ENCODE measurements around the gene CDC14C. TPM values are rescaled to one million over a fixed set of nuclear protein-coding genes. Genes with fewer than 3 reads are reported as not detected.

CDC14C gene
- total and polyA plus RNA-seq, 2 donors (not counting 1 experiment from before 2014, with no cell fraction given): 0.14 to 0.17 TPM

DNA sequence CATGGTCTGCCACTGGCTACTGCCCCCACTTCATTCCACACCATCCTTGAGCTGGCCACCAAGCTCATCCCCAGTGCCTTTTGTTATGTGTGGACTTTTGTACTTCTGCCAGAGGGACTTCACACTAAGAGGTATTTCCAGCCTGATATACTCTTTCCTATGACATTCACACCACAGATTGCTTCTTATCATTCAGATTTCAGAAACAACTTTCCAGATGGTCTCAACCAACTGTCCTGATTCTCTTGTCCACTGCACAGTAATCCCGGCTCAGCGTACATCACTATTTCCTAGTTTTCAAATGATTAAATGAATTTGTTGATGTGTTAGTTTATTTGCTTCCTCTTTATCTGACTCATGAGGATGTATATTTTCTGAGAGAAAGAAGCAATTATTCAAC, 7.1 kb downstream of the CDC14C start:
- Histone ChIP-seq H3K4me2 (ENCODE audit: extremely low read depth, insufficient read depth, low read length) (no peak overlapping the region), H3K9me3 (ENCODE audit: control insufficient read depth, insufficient read depth, low read depth, low read length) (no peaks in the 10 kb centered on the region), H3K27ac (ENCODE audit: insufficient read depth, low read length) (no peak overlapping the region), H4K20me1 (ENCODE audit: control insufficient read depth, extremely low read depth, insufficient read depth, low read length) (no peaks in the 10 kb centered on the region), H2AFZ (ENCODE audit: low read length) (no peak overlapping the region), H3K9ac (ENCODE audit: insufficient read depth, low read length) (no peak overlapping the region), H3K36me3 (ENCODE audit: control insufficient read depth, insufficient read depth, low read length) (no peaks in the 10 kb centered on the region), H3K27me3 (ENCODE audit: control insufficient read depth, insufficient read depth, low read length) (no peaks in the 10 kb centered on the region), H3K79me2 (ENCODE audit: control insufficient read depth, insufficient read depth, low read length) (no peaks in the 10 kb centered on the region), H3K4me1 (ENCODE audit: control insufficient read depth, extremely low read depth, insufficient read depth, low read length) (no peaks in the 10 kb centered on the region), H3K4me3 (replicated peaks in 1 of 4; ENCODE audit: control extremely low read depth in 1 of 4, insufficient read depth in 1 of 4, low read depth in 3 of 4, low read length in 4 of 4) (no peak overlapping the region)
- DNase-seq (ENCODE audit: low read depth in 2 of 2): no peak
- TF ChIP-seq CTCF (conservative IDR thresholded peaks at IDR 0.05 in 1 of 2, IDR thresholded peaks at IDR 0.05 in 1 of 2; ENCODE audit: low read depth in 1 of 2, low read length in 2 of 2) (no peak), EZH2 (IDR thresholded peaks at IDR 0.05; ENCODE audit: low read length, missing control alignments) (no peak)

DNA sequence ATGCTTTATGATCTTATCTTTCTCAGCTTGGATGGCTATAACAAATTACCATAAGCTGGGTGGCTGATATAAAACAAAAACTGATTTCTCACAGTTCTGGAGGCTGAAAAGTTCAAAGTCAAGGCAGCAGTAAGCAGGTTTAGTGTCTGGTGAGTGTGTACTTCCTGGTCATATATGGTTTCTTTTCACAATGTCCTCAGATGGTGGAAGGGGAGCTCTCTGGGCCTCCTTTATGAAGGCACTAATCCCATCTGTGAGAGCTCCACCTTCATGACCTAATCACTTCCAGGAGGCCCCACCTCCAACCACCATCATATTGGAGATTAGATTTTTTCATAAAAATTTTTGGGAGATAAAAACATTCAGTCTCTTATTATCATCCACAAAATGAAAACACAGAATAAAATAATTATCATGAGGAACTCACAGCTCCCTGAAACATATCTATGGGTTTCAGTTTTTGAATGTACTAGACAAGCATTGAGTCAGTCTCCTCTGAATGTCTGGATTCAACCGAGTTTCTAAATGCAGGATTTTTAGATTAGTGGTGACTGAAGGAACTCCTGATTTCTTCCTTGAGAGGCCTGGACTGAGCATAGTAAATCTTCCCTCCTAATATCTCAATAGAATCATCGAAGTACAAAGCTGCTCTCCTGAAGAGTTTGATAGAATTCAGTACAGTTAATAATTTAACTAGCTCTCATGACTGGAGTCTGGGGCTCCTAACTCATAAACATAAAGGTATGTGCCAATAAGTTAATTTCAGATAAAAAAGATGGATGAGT, 8.0 kb downstream of the CDC14C start:
- no peak overlapping the region for H3K4me3 ChIP-seq (replicated peaks in 1 of 4; ENCODE audit: control extremely low read depth in 1 of 4, insufficient read depth in 1 of 4, low read depth in 3 of 4, low read length in 4 of 4)
- no peak overlapping the region for H2AFZ ChIP-seq (ENCODE audit: low read length)
- peak in 1 of 2 donors; percentile 9 for DNase-seq (ENCODE audit: low read depth in 2 of 2)
- no peak overlapping the region for H3K27ac ChIP-seq (ENCODE audit: insufficient read depth, low read length)
- no peaks in the 10 kb centered on the region for H3K36me3 ChIP-seq (ENCODE audit: control insufficient read depth, insufficient read depth, low read length)
- no peaks in the 10 kb centered on the region for H4K20me1 ChIP-seq (ENCODE audit: control insufficient read depth, extremely low read depth, insufficient read depth, low read length)
- TF ChIP-seq EZH2 (IDR thresholded peaks at IDR 0.05; ENCODE audit: low read length, missing control alignments) (no peak), CTCF (conservative IDR thresholded peaks at IDR 0.05 in 1 of 2, IDR thresholded peaks at IDR 0.05 in 1 of 2; ENCODE audit: low read depth in 1 of 2, low read length in 2 of 2) (no peak)
- H3K79me2 ChIP-seq (ENCODE audit: control insufficient read depth, insufficient read depth, low read length): no peaks in the 10 kb centered on the region
- no peaks in the 10 kb centered on the region for H3K4me1 ChIP-seq (ENCODE audit: control insufficient read depth, extremely low read depth, insufficient read depth, low read length)
- H3K9ac ChIP-seq (ENCODE audit: insufficient read depth, low read length): no peak overlapping the region
- H3K27me3 ChIP-seq (ENCODE audit: control insufficient read depth, insufficient read depth, low read length): no peaks in the 10 kb centered on the region
- H3K9me3 ChIP-seq (ENCODE audit: control insufficient read depth, insufficient read depth, low read depth, low read length): no peaks in the 10 kb centered on the region
- H3K4me2 ChIP-seq (ENCODE audit: extremely low read depth, insufficient read depth, low read length): no peak overlapping the region

DNA sequence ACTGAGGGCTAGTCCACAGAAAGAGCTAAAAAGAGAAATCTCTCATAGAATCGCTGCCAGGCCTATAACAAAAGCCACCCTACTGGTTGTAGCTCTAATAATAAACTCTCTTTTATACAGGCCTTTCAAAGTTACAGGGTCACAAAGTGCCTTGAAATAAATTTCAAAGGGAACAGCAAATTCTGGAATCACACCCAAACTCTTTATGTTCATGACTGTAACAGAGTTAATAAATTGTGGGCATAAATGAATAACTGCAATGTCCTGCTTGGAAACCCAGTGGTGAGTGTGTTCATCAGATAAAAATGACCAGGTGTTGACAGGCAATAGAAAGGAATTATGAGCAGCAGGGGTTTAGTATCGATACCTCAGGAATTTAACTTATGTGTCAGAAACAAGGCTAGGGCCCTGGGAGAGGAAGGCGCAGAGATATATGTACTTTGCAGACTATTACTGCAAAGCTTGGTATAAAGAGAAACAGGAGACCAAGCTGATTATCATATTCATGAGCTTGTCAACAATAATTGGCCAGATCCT, 9.3 kb downstream of the CDC14C start:
- H3K4me3 ChIP-seq (replicated peaks in 1 of 4; ENCODE audit: control extremely low read depth in 1 of 4, insufficient read depth in 1 of 4, low read depth in 3 of 4, low read length in 4 of 4): no peak overlapping the region
- no peaks in the 10 kb centered on the region for H3K9me3 ChIP-seq (ENCODE audit: control insufficient read depth, insufficient read depth, low read depth, low read length)
- H4K20me1 ChIP-seq (ENCODE audit: control insufficient read depth, extremely low read depth, insufficient read depth, low read length): no peaks in the 10 kb centered on the region
- H3K36me3 ChIP-seq (ENCODE audit: control insufficient read depth, insufficient read depth, low read length): no peaks in the 10 kb centered on the region
- H3K79me2 ChIP-seq (ENCODE audit: control insufficient read depth, insufficient read depth, low read length): no peaks in the 10 kb centered on the region
- no peak overlapping the region for H3K9ac ChIP-seq (ENCODE audit: insufficient read depth, low read length)
- no peaks in the 10 kb centered on the region for H3K4me1 ChIP-seq (ENCODE audit: control insufficient read depth, extremely low read depth, insufficient read depth, low read length)
- H3K27me3 ChIP-seq (ENCODE audit: control insufficient read depth, insufficient read depth, low read length): no peaks in the 10 kb centered on the region
- H3K27ac ChIP-seq (ENCODE audit: insufficient read depth, low read length): no peak overlapping the region
- no peak overlapping the region for H2AFZ ChIP-seq (ENCODE audit: low read length)
- H3K4me2 ChIP-seq (ENCODE audit: extremely low read depth, insufficient read depth, low read length): no peak overlapping the region
- DNase-seq (ENCODE audit: low read depth in 2 of 2): peak in 1 of 2 donors; percentile 19
- TF ChIP-seq EZH2 (IDR thresholded peaks at IDR 0.05; ENCODE audit: low read length, missing control alignments): no peak
- no peak for TF ChIP-seq CTCF (conservative IDR thresholded peaks at IDR 0.05 in 1 of 2, IDR thresholded peaks at IDR 0.05 in 1 of 2; ENCODE audit: low read depth in 1 of 2, low read length in 2 of 2)
